Measurements from ENCODE around the gene SESN2.

SESN2 gene

GRCh38 chr1:28282426-28283407 lies 23.4 kb downstream of the SESN2 start:
- DNase-seq (ENCODE audit: low read depth in 2 of 2): no peak

GRCh38 chr1:28286111-28286510 lies 26.8 kb downstream of the SESN2 start:
- no peak for DNase-seq (ENCODE audit: low read depth in 2 of 2)

- no peak for DNase-seq (ENCODE audit: low read depth in 2 of 2)
Measured at GRCh38 chr1:28288487-28288886, 29.2 kb downstream of the SESN2 start.

GRCh38 chr1:28290851-28291250 lies 31.5 kb downstream of the SESN2 start:
- DNase-seq (ENCODE audit: low read depth in 2 of 2): no peak

GRCh38 chr1:28291711-28292110 lies 32.4 kb downstream of the SESN2 start:
- no peak for DNase-seq (ENCODE audit: low read depth in 2 of 2)

GRCh38 chr1:28295936-28296335 lies 36.6 kb downstream of the SESN2 start:
- no peak for DNase-seq (ENCODE audit: low read depth in 2 of 2)

- DNase-seq (ENCODE audit: low read depth in 2 of 2): no peak
Measured at GRCh38 chr1:28296401-28297261, 37.3 kb downstream of the SESN2 start.

GRCh38 chr1:28297826-28298225 lies 38.5 kb downstream of the SESN2 start:
- DNase-seq (ENCODE audit: low read depth in 2 of 2): no peak

- DNase-seq (ENCODE audit: low read depth in 2 of 2): no peak
Measured at GRCh38 chr1:28298438-28298837, 39.1 kb downstream of the SESN2 start.

- DNase-seq (ENCODE audit: low read depth in 2 of 2): no peak
Measured at GRCh38 chr1:28301368-28302174, 42.3 kb downstream of the SESN2 start.

- no peak for DNase-seq (ENCODE audit: low read depth in 2 of 2)
Measured at GRCh38 chr1:28302247-28302646, 42.9 kb downstream of the SESN2 start.

- no peak for DNase-seq (ENCODE audit: low read depth in 2 of 2)
Measured at GRCh38 chr1:28306301-28306949, 47.1 kb downstream of the SESN2 start.

- no peak for DNase-seq (ENCODE audit: low read depth in 2 of 2)
Measured at GRCh38 chr1:28308750-28309149, 49.4 kb downstream of the SESN2 start.

GRCh38 chr1:28309702-28310101 lies 50.4 kb downstream of the SESN2 start:
- DNase-seq (ENCODE audit: low read depth in 2 of 2): no peak

- DNase-seq (ENCODE audit: low read depth in 2 of 2): no peak
Measured at GRCh38 chr1:28313702-28314546, 54.6 kb downstream of the SESN2 start.

- DNase-seq (ENCODE audit: low read depth in 2 of 2): no peak
Measured at GRCh38 chr1:28314547-28314941, 55.2 kb downstream of the SESN2 start.

- DNase-seq (ENCODE audit: low read depth in 2 of 2): no peak
Measured at GRCh38 chr1:28317014-28317413, 57.7 kb downstream of the SESN2 start.

GRCh38 chr1:28322194-28322593 lies 62.9 kb downstream of the SESN2 start:
- no peak for DNase-seq (ENCODE audit: low read depth in 2 of 2)

GRCh38 chr1:28323720-28324119 lies 64.4 kb downstream of the SESN2 start:
- no peak for DNase-seq (ENCODE audit: low read depth in 2 of 2)

- no peak for DNase-seq (ENCODE audit: low read depth in 2 of 2)
Measured at GRCh38 chr1:28326515-28326914, 67.2 kb downstream of the SESN2 start.

Measured in activated CD8-positive, alpha-beta memory T cell treated with anti-CD3 and anti-CD28 coated beads for 4 hours (primary cell).